Measurements from ENCODE around the gene SLC51A.

DNA sequence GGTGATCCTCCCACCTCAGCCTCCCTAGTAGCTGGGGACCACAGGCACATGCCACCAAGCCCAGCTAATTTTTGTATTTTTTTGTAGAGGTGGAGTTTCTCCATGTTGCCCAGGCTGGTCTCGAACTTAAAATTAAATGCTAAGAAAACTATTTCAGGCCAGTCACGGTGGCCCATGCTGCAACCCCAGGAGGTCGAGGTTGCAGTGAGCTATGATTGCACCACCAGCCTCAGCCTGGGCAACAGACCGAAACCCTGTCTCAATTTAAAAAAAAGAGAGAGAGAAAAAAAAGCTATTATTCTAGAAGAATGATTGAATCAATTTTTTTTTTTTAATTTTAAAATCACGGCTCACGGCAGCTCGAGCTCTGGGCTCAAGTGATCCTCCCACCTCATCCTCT is 4.7 kb downstream of the SLC51A start:
- TF ChIP-seq, protein P1, sequence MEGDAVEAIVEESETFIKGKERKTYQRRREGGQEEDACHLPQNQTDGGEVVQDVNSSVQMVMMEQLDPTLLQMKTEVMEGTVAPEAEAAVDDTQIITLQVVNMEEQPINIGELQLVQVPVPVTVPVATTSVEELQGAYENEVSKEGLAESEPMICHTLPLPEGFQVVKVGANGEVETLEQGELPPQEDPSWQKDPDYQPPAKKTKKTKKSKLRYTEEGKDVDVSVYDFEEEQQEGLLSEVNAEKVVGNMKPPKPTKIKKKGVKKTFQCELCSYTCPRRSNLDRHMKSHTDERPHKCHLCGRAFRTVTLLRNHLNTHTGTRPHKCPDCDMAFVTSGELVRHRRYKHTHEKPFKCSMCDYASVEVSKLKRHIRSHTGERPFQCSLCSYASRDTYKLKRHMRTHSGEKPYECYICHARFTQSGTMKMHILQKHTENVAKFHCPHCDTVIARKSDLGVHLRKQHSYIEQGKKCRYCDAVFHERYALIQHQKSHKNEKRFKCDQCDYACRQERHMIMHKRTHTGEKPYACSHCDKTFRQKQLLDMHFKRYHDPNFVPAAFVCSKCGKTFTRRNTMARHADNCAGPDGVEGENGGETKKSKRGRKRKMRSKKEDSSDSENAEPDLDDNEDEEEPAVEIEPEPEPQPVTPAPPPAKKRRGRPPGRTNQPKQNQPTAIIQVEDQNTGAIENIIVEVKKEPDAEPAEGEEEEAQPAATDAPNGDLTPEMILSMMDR (IDR thresholded peaks at IDR 0.05): no peak
- TF ChIP-seq ZFX (IDR thresholded peaks at IDR 0.05; ENCODE audit: borderline replicate concordance): no peak
